Mammary epithelial cell (primary cell): ENCODE results near the gene PEDS1.

Experiments
- EZH2 ChIP-seq: IDR thresholded peaks from 2 replicates; pipeline ENCODE4 v1.6.1; 2012; ENCODE audit warnings: low read length, inconsistent platforms, borderline replicate concordance
- TF ChIP-seq, protein P1 (sequence below), 2 donors: IDR thresholded peaks in 1 of 2; conservative IDR thresholded peaks in 1 of 2; 2 replicates each; pipeline ENCODE4 v1.5.1; 2011 to 2012; ENCODE audit warnings: inconsistent platforms in 2 of 2, low read length in 2 of 2, mild to moderate bottlenecking in 2 of 2, control low read depth in 1 of 2, low read depth in 1 of 2; ENCODE audit not compliant: insufficient read depth in 1 of 2; ENCODE audit errors: extremely low read depth in 1 of 2

DNA sequence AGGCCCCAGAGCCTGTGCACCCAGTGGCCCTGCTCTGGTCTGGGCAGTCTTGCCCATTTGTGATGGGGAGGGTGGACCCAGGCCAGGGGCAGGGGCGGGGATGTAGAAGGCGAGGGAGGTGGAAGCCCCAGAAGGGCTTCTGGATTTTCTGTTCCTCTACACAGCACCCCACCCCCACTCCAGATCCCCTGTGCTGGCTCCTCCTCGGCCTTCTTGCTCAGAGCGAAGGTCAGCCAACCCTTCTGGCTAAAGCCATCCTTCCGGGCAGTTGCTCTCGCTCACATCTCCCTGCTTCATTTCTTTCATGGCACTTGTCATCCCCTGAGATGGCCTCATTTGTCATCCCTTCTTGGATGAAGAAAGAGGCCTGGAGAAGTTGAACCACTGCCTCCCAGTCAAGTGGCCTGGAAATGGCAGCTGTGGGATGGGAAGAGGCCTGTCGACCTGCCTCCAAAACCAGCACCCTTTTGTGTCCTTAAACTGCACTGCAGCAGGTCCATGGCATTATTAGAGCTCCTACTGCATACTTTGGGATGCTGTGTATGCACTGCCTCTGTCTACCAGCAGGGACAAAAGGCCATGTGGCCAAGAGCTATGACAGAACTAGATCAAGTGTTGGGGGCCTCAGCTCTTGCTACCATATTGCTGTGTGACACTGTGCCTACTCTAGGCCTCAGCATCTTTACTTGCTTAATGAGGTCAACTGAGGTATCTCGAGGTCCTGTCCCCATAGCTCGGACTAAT lies 19.9 kb downstream of the PEDS1 start:
- no peak for TF ChIP-seq EZH2
- TF ChIP-seq, protein P1, sequence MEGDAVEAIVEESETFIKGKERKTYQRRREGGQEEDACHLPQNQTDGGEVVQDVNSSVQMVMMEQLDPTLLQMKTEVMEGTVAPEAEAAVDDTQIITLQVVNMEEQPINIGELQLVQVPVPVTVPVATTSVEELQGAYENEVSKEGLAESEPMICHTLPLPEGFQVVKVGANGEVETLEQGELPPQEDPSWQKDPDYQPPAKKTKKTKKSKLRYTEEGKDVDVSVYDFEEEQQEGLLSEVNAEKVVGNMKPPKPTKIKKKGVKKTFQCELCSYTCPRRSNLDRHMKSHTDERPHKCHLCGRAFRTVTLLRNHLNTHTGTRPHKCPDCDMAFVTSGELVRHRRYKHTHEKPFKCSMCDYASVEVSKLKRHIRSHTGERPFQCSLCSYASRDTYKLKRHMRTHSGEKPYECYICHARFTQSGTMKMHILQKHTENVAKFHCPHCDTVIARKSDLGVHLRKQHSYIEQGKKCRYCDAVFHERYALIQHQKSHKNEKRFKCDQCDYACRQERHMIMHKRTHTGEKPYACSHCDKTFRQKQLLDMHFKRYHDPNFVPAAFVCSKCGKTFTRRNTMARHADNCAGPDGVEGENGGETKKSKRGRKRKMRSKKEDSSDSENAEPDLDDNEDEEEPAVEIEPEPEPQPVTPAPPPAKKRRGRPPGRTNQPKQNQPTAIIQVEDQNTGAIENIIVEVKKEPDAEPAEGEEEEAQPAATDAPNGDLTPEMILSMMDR (conservative IDR thresholded peaks at IDR 0.05 in 1 of 2, IDR thresholded peaks at IDR 0.05 in 1 of 2; ENCODE audit: extremely low read depth in 1 of 2, insufficient read depth in 1 of 2, low read depth in 1 of 2, low read length in 2 of 2) = peak in 1 of 2 donors; percentile 33
